ENCODE data around the gene SNRNP48. TPM values are rescaled to one million over a fixed set of nuclear protein-coding genes. Genes with fewer than 3 reads are reported as not detected.
A peak's percentile ranks its signal among the peaks of the same experiment; 100 is the strongest.

The SNRNP48 gene
- total RNA-seq, 1 donor from 2014 or later = 13.1 TPM

GRCh38 chr6:7604003-7604402 is 14.0 kb downstream of the SNRNP48 start:
- Mint-ChIP-seq H3K27ac (ENCODE audit: unreplicated experiment) (peak overlapping the region; percentile 20), H3K9me3 (ENCODE audit: unreplicated experiment) (no peaks in the 10 kb centered on the region), H3K36me3 (ENCODE audit: low read depth, unreplicated experiment) (peaks cover 12% of the 10 kb centered on the region), H3K27me3 (ENCODE audit: low read depth, unreplicated experiment) (no peaks in the 10 kb centered on the region), H3K4me1 (ENCODE audit: low read depth, unreplicated experiment) (peaks cover 5% of the 10 kb centered on the region), H3K4me3 (ENCODE audit: unreplicated experiment) (no peak overlapping the region)
- TF ChIP-seq EZH2 (IDR thresholded peaks at IDR 0.05; ENCODE audit: insufficient read depth, low read length) (no peak), CTCF (IDR thresholded peaks at IDR 0.05; ENCODE audit: insufficient read depth, low read depth, low read length) (no peak)
- Histone ChIP-seq H4K20me1 (ENCODE audit: insufficient read depth, low read length) (no peaks in the 10 kb centered on the region), H2AFZ (ENCODE audit: low read depth, low read length) (no peak overlapping the region), H3K9me3 (ENCODE audit: insufficient read depth, low read depth, low read length) (no peaks in the 10 kb centered on the region), H3K4me2 (ENCODE audit: low read length) (no peak overlapping the region), H3K4me3 (ENCODE audit: insufficient read depth, low read depth, low read length) (no peak overlapping the region), H3K36me3 (ENCODE audit: insufficient read depth, low read length) (peaks cover 60% of the 10 kb centered on the region), H3K9ac (ENCODE audit: low read length) (no peak overlapping the region), H3K27me3 (ENCODE audit: insufficient read depth, low read length) (no peaks in the 10 kb centered on the region), H3K79me2 (ENCODE audit: insufficient read depth, low read length) (no peaks in the 10 kb centered on the region), H3K4me1 (ENCODE audit: insufficient read depth, low read length) (no peaks in the 10 kb centered on the region), H3K27ac (ENCODE audit: low read depth, low read length) (no peak overlapping the region)
- no peak for DNase-seq (ENCODE audit: low read depth)
- FAIRE-seq = no peak

GRCh38 chr6:7604506-7604905 is 14.5 kb downstream of the SNRNP48 start:
- no peak for TF ChIP-seq EZH2 (IDR thresholded peaks at IDR 0.05; ENCODE audit: insufficient read depth, low read length)
- TF ChIP-seq CTCF (IDR thresholded peaks at IDR 0.05; ENCODE audit: insufficient read depth, low read depth, low read length) = no peak
- H3K36me3 ChIP-seq (ENCODE audit: insufficient read depth, low read length) = peaks cover 59% of the 10 kb centered on the region
- FAIRE-seq = no peak
- no peak for DNase-seq (ENCODE audit: low read depth)
- Mint-ChIP-seq H3K27ac (ENCODE audit: unreplicated experiment) (no peak overlapping the region), H3K9me3 (ENCODE audit: unreplicated experiment) (no peaks in the 10 kb centered on the region), H3K4me1 (ENCODE audit: low read depth, unreplicated experiment) (peaks cover 5% of the 10 kb centered on the region), H3K27me3 (ENCODE audit: low read depth, unreplicated experiment) (no peaks in the 10 kb centered on the region), H3K36me3 (ENCODE audit: low read depth, unreplicated experiment) (peaks cover 12% of the 10 kb centered on the region), H3K4me3 (ENCODE audit: unreplicated experiment) (no peak overlapping the region)
- H2AFZ ChIP-seq (ENCODE audit: low read depth, low read length) = no peak overlapping the region
- no peaks in the 10 kb centered on the region for H3K27me3 ChIP-seq (ENCODE audit: insufficient read depth, low read length)
- H3K4me1 ChIP-seq (ENCODE audit: insufficient read depth, low read length) = no peaks in the 10 kb centered on the region
- H3K79me2 ChIP-seq (ENCODE audit: insufficient read depth, low read length) = no peaks in the 10 kb centered on the region
- H3K4me2 ChIP-seq (ENCODE audit: low read length) = no peak overlapping the region
- H3K4me3 ChIP-seq (ENCODE audit: insufficient read depth, low read depth, low read length) = no peak overlapping the region
- no peaks in the 10 kb centered on the region for H4K20me1 ChIP-seq (ENCODE audit: insufficient read depth, low read length)
- no peaks in the 10 kb centered on the region for H3K9me3 ChIP-seq (ENCODE audit: insufficient read depth, low read depth, low read length)
- no peak overlapping the region for H3K9ac ChIP-seq (ENCODE audit: low read length)
- no peak overlapping the region for H3K27ac ChIP-seq (ENCODE audit: low read depth, low read length)

GRCh38 chr6:7615611-7616383 is 25.8 kb downstream of the SNRNP48 start:
- Histone ChIP-seq H3K4me3 (ENCODE audit: insufficient read depth, low read depth, low read length) (peak overlapping the region; percentile 3), H2AFZ (ENCODE audit: low read depth, low read length) (no peak overlapping the region), H3K4me2 (ENCODE audit: low read length) (peak overlapping the region; percentile 74), H3K27me3 (ENCODE audit: insufficient read depth, low read length) (no peaks in the 10 kb centered on the region), H4K20me1 (ENCODE audit: insufficient read depth, low read length) (no peaks in the 10 kb centered on the region), H3K9me3 (ENCODE audit: insufficient read depth, low read depth, low read length) (no peaks in the 10 kb centered on the region), H3K27ac (ENCODE audit: low read depth, low read length) (no peak overlapping the region), H3K36me3 (ENCODE audit: insufficient read depth, low read length) (peaks cover 4% of the 10 kb centered on the region), H3K9ac (ENCODE audit: low read length) (peak overlapping the region; percentile 30), H3K79me2 (ENCODE audit: insufficient read depth, low read length) (no peaks in the 10 kb centered on the region), H3K4me1 (ENCODE audit: insufficient read depth, low read length) (no peaks in the 10 kb centered on the region)
- Mint-ChIP-seq H3K27me3 (ENCODE audit: low read depth, unreplicated experiment) (peaks cover 11% of the 10 kb centered on the region), H3K27ac (ENCODE audit: unreplicated experiment) (peak overlapping the region; percentile 11), H3K36me3 (ENCODE audit: low read depth, unreplicated experiment) (peaks cover 2% of the 10 kb centered on the region), H3K9me3 (ENCODE audit: unreplicated experiment) (no peaks in the 10 kb centered on the region), H3K4me3 (ENCODE audit: unreplicated experiment) (no peak overlapping the region), H3K4me1 (ENCODE audit: low read depth, unreplicated experiment) (no peaks in the 10 kb centered on the region)
- FAIRE-seq (no peak), DNase-seq (ENCODE audit: low read depth) (peak; percentile 23)
- no peak for TF ChIP-seq EZH2 (IDR thresholded peaks at IDR 0.05; ENCODE audit: insufficient read depth, low read length)
- peak; percentile 70 for TF ChIP-seq CTCF (IDR thresholded peaks at IDR 0.05; ENCODE audit: insufficient read depth, low read depth, low read length)
